ENCODE data around the gene IQGAP3. TPM values are rescaled to one million over a fixed set of nuclear protein-coding genes. Genes with fewer than 3 reads are reported as not detected.

IQGAP3 gene
- total and polyA plus RNA-seq, 2 donors (not counting 1 experiment from before 2014, with no cell fraction given): 2.7 to 16.0 TPM

DNA sequence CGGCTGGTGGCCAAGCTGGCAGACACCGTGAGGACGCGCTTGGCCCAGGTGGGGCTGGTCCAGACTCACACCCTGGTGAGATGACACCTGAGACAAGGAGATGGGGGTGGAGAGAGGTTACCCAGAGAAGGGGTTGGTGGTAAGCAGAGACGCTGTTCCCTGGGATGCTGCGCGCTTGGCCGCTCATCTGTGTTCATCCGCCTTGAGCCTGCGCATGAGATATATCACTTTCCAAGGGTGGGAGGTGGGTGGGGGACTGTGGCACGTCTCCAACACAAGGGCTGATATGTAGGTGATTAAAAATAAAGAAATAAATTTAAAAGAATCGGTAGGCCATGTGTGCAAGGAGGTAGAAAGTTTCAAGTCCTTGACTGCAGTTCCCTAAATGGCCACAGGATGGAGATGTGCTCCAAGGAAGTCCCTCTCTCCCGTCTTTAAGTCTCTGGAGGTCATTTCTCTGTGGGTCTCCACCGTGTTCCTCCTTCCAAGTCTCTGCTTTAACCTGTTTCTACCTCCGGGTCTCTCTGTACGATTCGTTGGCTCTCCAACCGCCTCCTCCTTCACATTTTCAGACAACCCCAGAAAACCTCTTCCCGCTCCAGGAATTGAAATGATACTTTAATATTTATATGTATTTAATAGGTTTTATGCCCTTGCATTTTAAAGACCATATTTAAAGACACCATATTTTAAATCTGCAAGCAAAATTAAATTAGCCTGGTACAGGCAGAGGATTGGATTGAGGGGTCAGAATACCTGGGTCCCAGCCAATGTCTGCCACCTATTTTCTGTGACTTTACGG, 11.7 kb upstream of the IQGAP3 start:
- Histone ChIP-seq H3K27me3 (ENCODE audit: control insufficient read depth, insufficient read depth, low read length) (peaks cover 4% of the 10 kb centered on the region), H2AFZ (ENCODE audit: low read length) (no peak overlapping the region), H3K4me3 (replicated peaks in 1 of 4; ENCODE audit: control extremely low read depth in 1 of 4, insufficient read depth in 1 of 4, low read depth in 3 of 4, low read length in 4 of 4) (no peak overlapping the region), H3K9ac (ENCODE audit: insufficient read depth, low read length) (no peak overlapping the region), H3K4me1 (ENCODE audit: control insufficient read depth, extremely low read depth, insufficient read depth, low read length) (no peaks in the 10 kb centered on the region), H3K79me2 (ENCODE audit: control insufficient read depth, insufficient read depth, low read length) (no peaks in the 10 kb centered on the region), H3K9me3 (ENCODE audit: control insufficient read depth, insufficient read depth, low read depth, low read length) (no peaks in the 10 kb centered on the region), H3K36me3 (ENCODE audit: control insufficient read depth, insufficient read depth, low read length) (no peaks in the 10 kb centered on the region), H3K27ac (ENCODE audit: insufficient read depth, low read length) (no peak overlapping the region), H4K20me1 (ENCODE audit: control insufficient read depth, extremely low read depth, insufficient read depth, low read length) (no peaks in the 10 kb centered on the region), H3K4me2 (ENCODE audit: extremely low read depth, insufficient read depth, low read length) (no peak overlapping the region)
- peak; percentile 72 to 89 for DNase-seq (ENCODE audit: low read depth in 2 of 2)
- TF ChIP-seq EZH2 (IDR thresholded peaks at IDR 0.05; ENCODE audit: low read length, missing control alignments): no peak
- TF ChIP-seq, protein P1, sequence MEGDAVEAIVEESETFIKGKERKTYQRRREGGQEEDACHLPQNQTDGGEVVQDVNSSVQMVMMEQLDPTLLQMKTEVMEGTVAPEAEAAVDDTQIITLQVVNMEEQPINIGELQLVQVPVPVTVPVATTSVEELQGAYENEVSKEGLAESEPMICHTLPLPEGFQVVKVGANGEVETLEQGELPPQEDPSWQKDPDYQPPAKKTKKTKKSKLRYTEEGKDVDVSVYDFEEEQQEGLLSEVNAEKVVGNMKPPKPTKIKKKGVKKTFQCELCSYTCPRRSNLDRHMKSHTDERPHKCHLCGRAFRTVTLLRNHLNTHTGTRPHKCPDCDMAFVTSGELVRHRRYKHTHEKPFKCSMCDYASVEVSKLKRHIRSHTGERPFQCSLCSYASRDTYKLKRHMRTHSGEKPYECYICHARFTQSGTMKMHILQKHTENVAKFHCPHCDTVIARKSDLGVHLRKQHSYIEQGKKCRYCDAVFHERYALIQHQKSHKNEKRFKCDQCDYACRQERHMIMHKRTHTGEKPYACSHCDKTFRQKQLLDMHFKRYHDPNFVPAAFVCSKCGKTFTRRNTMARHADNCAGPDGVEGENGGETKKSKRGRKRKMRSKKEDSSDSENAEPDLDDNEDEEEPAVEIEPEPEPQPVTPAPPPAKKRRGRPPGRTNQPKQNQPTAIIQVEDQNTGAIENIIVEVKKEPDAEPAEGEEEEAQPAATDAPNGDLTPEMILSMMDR (conservative IDR thresholded peaks at IDR 0.05 in 1 of 2, IDR thresholded peaks at IDR 0.05 in 1 of 2; ENCODE audit: low read depth in 1 of 2, low read length in 2 of 2): peak; percentile 89 to 98

DNA sequence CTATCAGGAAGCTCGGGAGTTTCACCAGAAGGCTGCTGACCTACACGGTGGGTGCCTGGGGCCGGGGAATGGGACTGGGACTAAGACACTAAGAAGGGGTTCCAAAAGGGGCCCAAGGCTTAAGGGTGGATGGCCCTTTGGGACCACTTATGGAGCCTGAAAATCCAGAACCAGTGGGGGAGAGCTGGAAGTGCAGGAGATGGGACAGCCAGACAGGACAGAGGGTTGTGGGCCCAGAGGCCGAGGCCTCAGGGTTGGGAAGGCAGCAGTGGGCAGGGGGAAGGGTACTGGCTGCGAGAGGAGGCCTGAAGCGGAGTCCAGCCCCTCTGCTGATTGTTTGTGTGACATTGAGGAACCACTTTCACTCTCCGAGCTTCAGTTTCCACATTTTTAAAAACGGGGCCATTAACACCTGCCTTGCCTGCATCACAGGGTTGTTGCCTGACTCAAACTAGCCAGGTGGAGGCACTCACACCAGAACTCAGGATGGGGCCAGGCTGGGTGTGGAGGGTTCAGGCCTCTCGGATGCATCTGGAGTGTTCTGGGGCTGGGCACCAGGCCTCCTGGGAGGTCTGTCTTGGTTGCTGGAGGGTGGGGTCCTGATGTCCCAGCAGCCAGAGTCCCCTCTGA, 10.1 kb upstream of the IQGAP3 start:
- DNase-seq (ENCODE audit: low read depth in 2 of 2): no peak
- H3K4me1 ChIP-seq (ENCODE audit: control insufficient read depth, extremely low read depth, insufficient read depth, low read length): no peaks in the 10 kb centered on the region

More for the DNA sequence above, 10.1 kb upstream of the IQGAP3 start:
- Histone ChIP-seq H3K4me2 (ENCODE audit: extremely low read depth, insufficient read depth, low read length) (no peak overlapping the region), H2AFZ (ENCODE audit: low read length) (no peak overlapping the region), H3K9me3 (ENCODE audit: control insufficient read depth, insufficient read depth, low read depth, low read length) (no peaks in the 10 kb centered on the region), H4K20me1 (ENCODE audit: control insufficient read depth, extremely low read depth, insufficient read depth, low read length) (no peaks in the 10 kb centered on the region), H3K36me3 (ENCODE audit: control insufficient read depth, insufficient read depth, low read length) (no peaks in the 10 kb centered on the region), H3K4me3 (replicated peaks in 1 of 4; ENCODE audit: control extremely low read depth in 1 of 4, insufficient read depth in 1 of 4, low read depth in 3 of 4, low read length in 4 of 4) (no peak overlapping the region), H3K27ac (ENCODE audit: insufficient read depth, low read length) (no peak overlapping the region), H3K9ac (ENCODE audit: insufficient read depth, low read length) (no peak overlapping the region), H3K27me3 (ENCODE audit: control insufficient read depth, insufficient read depth, low read length) (peaks cover 4% of the 10 kb centered on the region), H3K79me2 (ENCODE audit: control insufficient read depth, insufficient read depth, low read length) (no peaks in the 10 kb centered on the region)
- peak; percentile 35 for TF ChIP-seq EZH2 (IDR thresholded peaks at IDR 0.05; ENCODE audit: low read length, missing control alignments)
- TF ChIP-seq, protein P1 (conservative IDR thresholded peaks at IDR 0.05 in 1 of 2, IDR thresholded peaks at IDR 0.05 in 1 of 2; ENCODE audit: low read depth in 1 of 2, low read length in 2 of 2): no peak
